ENCODE results near the gene FRMD1. TPM values are rescaled to one million over a fixed set of nuclear protein-coding genes. Genes with fewer than 3 reads are reported as not detected.

The FRMD1 gene
- total RNA-seq, 3 donors from 2014 or later (not counting 1 experiment from before 2014, with no cell fraction given), result not detected

DNA sequence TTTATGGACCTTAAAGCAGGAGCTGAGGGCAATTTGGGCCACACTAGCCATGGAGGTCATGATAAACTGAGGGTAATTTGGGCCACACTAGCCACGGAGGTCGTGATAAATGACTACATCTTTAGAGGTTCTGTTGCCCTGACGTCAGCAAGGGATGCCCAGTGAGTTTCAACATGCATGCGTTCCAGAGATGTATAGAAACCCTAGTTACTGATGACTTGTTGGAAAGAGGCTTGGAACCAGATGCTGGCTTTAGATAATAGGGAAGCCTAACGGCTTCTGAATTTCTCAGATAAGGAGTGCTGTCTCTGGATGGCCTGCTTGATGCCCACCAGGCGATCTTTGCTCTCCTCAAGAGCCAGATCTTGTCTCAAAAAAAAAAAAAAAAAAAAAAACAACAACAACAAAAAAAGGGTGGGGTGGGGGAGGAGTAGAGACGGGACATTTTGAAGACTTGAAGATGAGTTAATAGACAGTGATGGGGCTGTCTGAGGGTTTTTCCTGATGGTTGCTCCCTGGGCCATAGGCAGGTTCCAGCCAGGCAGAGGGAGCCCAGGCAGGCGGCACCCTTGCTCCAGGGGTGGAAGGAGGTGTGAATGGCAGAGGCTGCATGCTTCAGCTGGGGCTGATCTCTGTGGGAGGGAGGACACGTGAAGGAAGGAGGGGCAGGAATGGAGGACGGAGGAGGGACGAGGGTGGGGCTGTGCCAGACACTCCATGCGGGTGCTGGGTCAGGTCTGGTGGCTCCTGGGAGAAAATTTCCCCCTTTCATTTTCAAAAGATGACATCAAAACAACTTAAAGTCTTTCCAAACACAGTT is 27.0 kb upstream of the FRMD1 start:
- Histone ChIP-seq H3K4me1 (ENCODE audit: control insufficient read depth, insufficient read depth, low read length) (no peaks in the 10 kb centered on the region), H3K9me3 (ENCODE audit: control insufficient read depth, insufficient read depth, low read length) (no peaks in the 10 kb centered on the region), H3K27me3 (ENCODE audit: control insufficient read depth, insufficient read depth, low read length) (peaks cover 2% of the 10 kb centered on the region), H3K36me3 (ENCODE audit: control insufficient read depth, insufficient read depth, low read length) (no peaks in the 10 kb centered on the region), H3K27ac (ENCODE audit: low read length) (no peak overlapping the region), H3K4me3 (ENCODE audit: low read length) (no peak overlapping the region)
- Mint-ChIP-seq H3K4me3 (no peak overlapping the region), H3K4me1 (no peaks in the 10 kb centered on the region), H3K27ac (no peak overlapping the region), H3K9me3 (no peaks in the 10 kb centered on the region), H3K27me3 (ENCODE audit: low read depth in 2 of 2) (peaks cover 25 to 26% of the 10 kb centered on the region in 2 donors), H3K36me3 (no peaks in the 10 kb centered on the region)
- TF ChIP-seq, protein P1, sequence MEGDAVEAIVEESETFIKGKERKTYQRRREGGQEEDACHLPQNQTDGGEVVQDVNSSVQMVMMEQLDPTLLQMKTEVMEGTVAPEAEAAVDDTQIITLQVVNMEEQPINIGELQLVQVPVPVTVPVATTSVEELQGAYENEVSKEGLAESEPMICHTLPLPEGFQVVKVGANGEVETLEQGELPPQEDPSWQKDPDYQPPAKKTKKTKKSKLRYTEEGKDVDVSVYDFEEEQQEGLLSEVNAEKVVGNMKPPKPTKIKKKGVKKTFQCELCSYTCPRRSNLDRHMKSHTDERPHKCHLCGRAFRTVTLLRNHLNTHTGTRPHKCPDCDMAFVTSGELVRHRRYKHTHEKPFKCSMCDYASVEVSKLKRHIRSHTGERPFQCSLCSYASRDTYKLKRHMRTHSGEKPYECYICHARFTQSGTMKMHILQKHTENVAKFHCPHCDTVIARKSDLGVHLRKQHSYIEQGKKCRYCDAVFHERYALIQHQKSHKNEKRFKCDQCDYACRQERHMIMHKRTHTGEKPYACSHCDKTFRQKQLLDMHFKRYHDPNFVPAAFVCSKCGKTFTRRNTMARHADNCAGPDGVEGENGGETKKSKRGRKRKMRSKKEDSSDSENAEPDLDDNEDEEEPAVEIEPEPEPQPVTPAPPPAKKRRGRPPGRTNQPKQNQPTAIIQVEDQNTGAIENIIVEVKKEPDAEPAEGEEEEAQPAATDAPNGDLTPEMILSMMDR (IDR thresholded peaks at IDR 0.05), result no peak
- DNase-seq, result no peak
- intact Hi-C loops (cut with micrococcal nuclease), result no loop called here
- WGBS (ENCODE audit: insufficient coverage), result 71% methylated on average over 9 of the region's 12 CpGs
- ATAC-seq, result no peak

DNA sequence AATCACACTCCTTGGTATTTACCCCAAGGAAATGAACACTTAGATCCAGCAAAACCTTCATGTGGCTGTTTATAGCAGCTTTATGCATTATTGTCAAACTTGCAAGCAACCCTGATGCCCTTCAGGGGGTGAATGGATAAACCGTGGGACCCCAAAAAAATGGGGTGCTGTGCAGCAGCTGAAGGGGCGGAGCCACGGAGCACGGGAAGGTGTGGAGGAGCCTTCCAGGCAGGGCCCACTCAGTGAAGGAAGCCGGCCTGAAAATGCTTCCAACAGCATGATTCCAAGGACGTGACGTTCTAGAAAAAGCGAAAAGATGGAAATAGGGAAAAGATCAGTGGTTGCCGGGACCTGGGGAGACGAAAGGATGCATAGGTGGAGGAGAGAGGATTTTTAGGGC is 25.6 kb upstream of the FRMD1 start:
- no peaks in the 10 kb centered on the region for H3K9me3 Mint-ChIP-seq
- intact Hi-C loops (cut with micrococcal nuclease), result no loop called here
- peaks cover 3% of the 10 kb centered on the region for H3K27me3 ChIP-seq (ENCODE audit: control insufficient read depth, insufficient read depth, low read length)

DNA sequence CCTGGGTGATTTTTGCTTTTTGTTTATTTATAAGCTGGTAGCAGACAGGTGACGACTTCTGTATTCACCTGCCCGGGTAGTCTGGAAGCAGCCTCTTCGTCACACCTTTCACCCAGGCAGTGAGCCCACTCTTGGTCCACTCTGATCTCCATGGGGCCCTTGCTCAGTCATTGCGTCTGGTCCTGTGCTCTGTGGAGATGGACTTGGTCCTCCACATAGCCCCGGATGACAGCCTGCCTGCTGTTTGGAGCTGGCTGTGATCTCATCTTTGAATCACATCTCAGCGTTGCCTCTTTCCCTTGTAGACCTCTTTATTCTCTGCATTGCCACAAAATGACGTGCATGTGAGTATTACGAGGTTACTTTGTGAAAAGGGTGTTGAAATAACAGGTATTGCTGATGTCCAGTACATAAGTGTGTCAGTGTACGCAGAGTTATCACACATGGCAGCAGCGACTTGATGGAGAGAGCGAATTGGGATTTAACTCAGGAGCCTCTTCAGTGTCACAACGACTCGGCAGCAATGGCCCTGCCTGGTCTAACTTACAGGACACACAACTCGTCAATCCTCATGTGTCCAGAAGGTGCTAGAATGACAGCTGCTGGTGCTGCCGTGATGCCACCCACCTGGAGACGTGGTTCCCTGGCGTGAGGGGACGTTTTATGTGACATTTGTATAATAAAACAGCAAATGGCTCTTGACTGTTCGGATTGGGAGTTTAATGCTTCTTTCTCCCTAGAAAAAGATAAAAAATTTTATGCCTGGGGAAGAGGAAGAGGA is 24.2 kb upstream of the FRMD1 start:
- Mint-ChIP-seq H3K4me3 (no peak overlapping the region), H3K27me3 (ENCODE audit: low read depth in 2 of 2) (peaks cover 23 to 25% of the 10 kb centered on the region in 2 donors), H3K9me3 (no peaks in the 10 kb centered on the region), H3K4me1 (no peaks in the 10 kb centered on the region), H3K36me3 (no peaks in the 10 kb centered on the region), H3K27ac (no peak overlapping the region)
- 64% methylated on average over 19 of the region's 19 CpGs for WGBS (ENCODE audit: insufficient coverage)
- Histone ChIP-seq H3K27ac (ENCODE audit: low read length) (no peak overlapping the region), H3K4me3 (ENCODE audit: low read length) (no peak overlapping the region), H3K36me3 (ENCODE audit: control insufficient read depth, insufficient read depth, low read length) (no peaks in the 10 kb centered on the region), H3K9me3 (ENCODE audit: control insufficient read depth, insufficient read depth, low read length) (no peaks in the 10 kb centered on the region), H3K27me3 (ENCODE audit: control insufficient read depth, insufficient read depth, low read length) (peaks cover 3% of the 10 kb centered on the region), H3K4me1 (ENCODE audit: control insufficient read depth, insufficient read depth, low read length) (no peaks in the 10 kb centered on the region)
- TF ChIP-seq, protein P1 (IDR thresholded peaks at IDR 0.05), result no peak
- ATAC-seq (no peak), DNase-seq (no peak)
- intact Hi-C loops (cut with micrococcal nuclease), result no loop called here

More for the DNA sequence above, 25.6 kb upstream of the FRMD1 start:
- H3K27ac Mint-ChIP-seq, result no peak overlapping the region
- 89% methylated on average over 10 of the region's 10 CpGs for WGBS (ENCODE audit: insufficient coverage)
- Histone ChIP-seq H3K4me1 (ENCODE audit: control insufficient read depth, insufficient read depth, low read length) (no peaks in the 10 kb centered on the region), H3K9me3 (ENCODE audit: control insufficient read depth, insufficient read depth, low read length) (no peaks in the 10 kb centered on the region), H3K27ac (ENCODE audit: low read length) (no peak overlapping the region), H3K4me3 (ENCODE audit: low read length) (no peak overlapping the region), H3K36me3 (ENCODE audit: control insufficient read depth, insufficient read depth, low read length) (no peaks in the 10 kb centered on the region)
- DNase-seq, result no peak
- no peak overlapping the region for H3K4me3 Mint-ChIP-seq
- H3K4me1 Mint-ChIP-seq, result no peaks in the 10 kb centered on the region
- H3K27me3 Mint-ChIP-seq (ENCODE audit: low read depth in 2 of 2), result peaks cover 23 to 28% of the 10 kb centered on the region in 2 donors
- no peak for ATAC-seq
- TF ChIP-seq, protein P1 (IDR thresholded peaks at IDR 0.05), result no peak
- H3K36me3 Mint-ChIP-seq, result no peaks in the 10 kb centered on the region

Measured in natural killer cell (primary cell).